Liver (tissue), 3 donors: ENCODE results near the gene GSK3A.

Source experiments
- ATF3 ChIP-seq: IDR thresholded peaks from 2 replicates; pipeline ENCODE4 v1.6.1; 2016; ENCODE audit warnings: antibody characterized with exemption
- CTCF ChIP-seq: fragments of 150-350 bp; IDR thresholded peaks from 2 replicates; pipeline ENCODE4 v1.5.1; 2017; ENCODE audit warnings: improper control_type of control experiment, low read depth, low read length; ENCODE audit not compliant: missing input control
- GABPA ChIP-seq, 2 donors: IDR thresholded peaks in 1 of 2; conservative IDR thresholded peaks in 1 of 2; 2 replicates each; pipeline ENCODE4 v1.6.1; 2016; ENCODE audit warnings: antibody characterized with exemption in 2 of 2, mild to moderate bottlenecking in 1 of 2, moderate library complexity in 1 of 2
- MAX ChIP-seq: IDR thresholded peaks from 2 replicates; pipeline ENCODE4 v1.6.1; 2016; ENCODE audit warnings: antibody characterized with exemption
- RAD21 ChIP-seq, 2 donors: IDR thresholded peaks; 2 replicates each; pipeline ENCODE4 v1.6.1; 2016; ENCODE audit warnings: antibody characterized with exemption in 2 of 2, mild to moderate bottlenecking in 2 of 2
- REST ChIP-seq: IDR thresholded peaks from 2 replicates; pipeline ENCODE4 v1.6.1; 2016; ENCODE audit warnings: antibody characterized with exemption, mild to moderate bottlenecking
- RXRA ChIP-seq, 2 donors: IDR thresholded peaks; 2 replicates each; pipeline ENCODE4 v1.6.1; 2017 to 2018; ENCODE audit warnings: antibody characterized with exemption in 2 of 2, mild to moderate bottlenecking in 1 of 2
- SP1 ChIP-seq: IDR thresholded peaks from 2 replicates; pipeline ENCODE4 v1.6.1; 2018; ENCODE audit warnings: antibody characterized with exemption, mild to moderate bottlenecking
- TAF1 ChIP-seq: conservative IDR thresholded peaks from 2 replicates; pipeline ENCODE4 v1.6.1; 2016; ENCODE audit warnings: antibody characterized with exemption, mild to moderate bottlenecking
- donor health status: healthy.
- donor health status: healthy.

GRCh38 chr19:42198676-42199439 lies 43.5 kb downstream of the GSK3A start:
- no peak for TF ChIP-seq CTCF
- no peak for TF ChIP-seq RXRA (IDR thresholded peaks at IDR 0.05)
- TF ChIP-seq SP1: no peak
- no peak for TF ChIP-seq REST
- no peak for TF ChIP-seq MAX
- TF ChIP-seq GABPA (IDR thresholded peaks at IDR 0.05 in 1 of 2, conservative IDR thresholded peaks at IDR 0.05 in 1 of 2): no peak
- no peak for TF ChIP-seq RAD21 (IDR thresholded peaks at IDR 0.05)
- no peak for TF ChIP-seq TAF1
- no peak for TF ChIP-seq ATF3
